Left cardiac atrium (tissue), 4 donors: ENCODE measurements around the gene CAMK1D. TPM values are rescaled to one million over a fixed set of nuclear protein-coding genes. Genes with fewer than 3 reads are reported as not detected.
"Not testable (repeated sequence)": the region's sequence is repeated elsewhere in the genome, so short reads cannot be mapped to it uniquely, and the experiment has no call there.

Source experiments
- ATAC-seq, 2 donors: fragments of 200-7000 bp; cut with Tn5 transposase; one replicate each; pipeline ENCODE4 v1.9.1; 2020; ENCODE audit warnings: mild to moderate bottlenecking in 2 of 2, moderate library complexity in 2 of 2
- DNase-seq: peaks from one replicate; pipeline ENCODE4 v3.0.0-alpha.2; 2020
- intact Hi-C, 2 donors: fragments of 100-400 bp; cut with DNase I; formaldehyde crosslinking; loops; one replicate each; pipeline versions ENCODE4 v1.14.1 to v1.15.1; 2022 to 2023
- long read RNA-seq: library from polyadenylated mRNA; unstranded; transcript quantifications from one replicate; pipeline ENCODE4 v2.0.0, GENCODE V29; 2021
- total RNA-seq, 2 donors: library from RNA; stranded (reverse); fragmentation: NEBNext Ultra II Directional; extraction: Animal tissue kit (Norgen Biotek cat#: 25700); gene quantifications; one replicate each; pipeline ENCODE4 v1.2.1, GENCODE V29; 2021
- donor health status: DM: no; HTN: yes; CAD: no.
- donor health status: DM: no; HTN: yes; CAD: no; lungs with severe emphysema.
- donor health status: DM: yes; HTN: yes; CAD: no.
- donor health status: Dilated cardiomyopathy.

CAMK1D gene
- total RNA-seq = 10 to 100 TPM; 23.8 to 38.5 TPM
- long read RNA-seq, partial matches to known transcripts = 7 of 20 reads
- long read RNA-seq, other reads (novel, unspliced or antisense) = 13 of 20 reads

DNA sequence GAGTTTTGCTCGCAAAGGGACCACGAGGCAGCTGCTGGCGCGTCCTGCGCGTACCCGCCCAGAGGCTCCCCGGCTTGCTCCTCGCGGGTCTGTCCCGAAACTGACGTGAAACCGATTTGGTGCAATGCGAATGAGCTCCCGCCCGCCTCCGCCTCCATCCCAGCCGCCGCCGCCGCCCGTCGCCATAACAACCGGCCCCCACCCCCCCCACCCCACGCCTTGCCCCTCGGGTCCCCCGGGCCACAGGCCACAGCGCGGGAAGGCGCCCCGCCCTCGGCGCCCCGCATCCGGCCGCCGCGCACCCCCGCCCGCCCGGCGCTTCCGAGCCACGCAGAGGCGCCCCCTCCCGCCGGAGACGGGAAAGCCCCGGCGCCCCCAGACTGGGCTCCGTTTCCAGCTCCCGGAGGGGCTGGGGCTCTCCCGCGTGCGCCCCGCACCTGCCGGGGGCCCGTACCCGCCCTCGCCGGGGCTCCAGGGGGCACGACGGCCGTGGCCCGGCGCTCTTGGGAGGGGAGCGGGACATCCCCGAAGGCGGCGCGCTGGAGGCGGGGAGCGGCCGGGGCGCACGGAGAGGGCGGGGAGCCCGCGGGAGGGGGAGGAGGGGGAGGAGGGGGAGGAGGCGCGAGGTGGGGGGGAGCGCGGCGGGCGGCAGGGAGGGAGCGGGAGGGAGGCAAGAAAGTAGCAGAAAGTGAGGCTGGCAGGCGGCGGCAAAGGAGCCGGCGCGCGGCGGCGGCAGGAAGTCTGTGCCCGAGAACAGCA, at the start of gene CAMK1D:
Gene CAMK1D (plus strand): TSS at position 678 of the 759 bp plus-strand sequence.
- ATAC-seq (peak; percentile 86 to 87), DNase-seq (peak; percentile 84)
- intact Hi-C loops = loop anchor here in 1 of 2 donors (5.0 kb wide), 1 partner anchor 77 kb away; no protein-coding TSS in a partner anchor

GRCh38 chr10:12301036-12301435, 48.3 kb upstream of the CAMK1D start:
- ATAC-seq, DNase-seq, intact Hi-C loops: not testable (repeated sequence)

DNA sequence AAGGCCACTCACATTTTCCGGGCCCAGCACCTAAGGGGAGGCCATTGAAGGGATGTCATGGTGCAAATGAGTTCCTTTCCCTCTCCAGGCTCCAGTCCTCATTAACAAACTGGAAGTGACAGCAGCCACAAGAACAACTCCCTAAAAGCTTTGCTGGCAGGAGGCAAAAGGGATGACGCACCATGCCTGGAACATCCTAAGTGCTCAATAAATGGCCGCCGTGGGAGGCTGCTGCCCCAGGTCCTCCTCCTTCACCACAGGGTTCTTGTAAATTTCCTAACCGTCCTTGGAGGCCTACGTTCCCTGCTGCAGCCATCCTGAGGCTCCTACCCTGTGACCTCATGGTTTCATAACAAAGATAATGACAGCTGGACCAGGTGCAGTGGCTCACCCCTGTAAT, 41.3 kb upstream of the CAMK1D start:
- ATAC-seq (no peak), DNase-seq (no peak)
- intact Hi-C loops = no loop called here

GRCh38 chr10:12308736-12309375, 40.5 kb upstream of the CAMK1D start:
- no peak for ATAC-seq
- no peak for DNase-seq
- intact Hi-C loops = no loop called here

DNA sequence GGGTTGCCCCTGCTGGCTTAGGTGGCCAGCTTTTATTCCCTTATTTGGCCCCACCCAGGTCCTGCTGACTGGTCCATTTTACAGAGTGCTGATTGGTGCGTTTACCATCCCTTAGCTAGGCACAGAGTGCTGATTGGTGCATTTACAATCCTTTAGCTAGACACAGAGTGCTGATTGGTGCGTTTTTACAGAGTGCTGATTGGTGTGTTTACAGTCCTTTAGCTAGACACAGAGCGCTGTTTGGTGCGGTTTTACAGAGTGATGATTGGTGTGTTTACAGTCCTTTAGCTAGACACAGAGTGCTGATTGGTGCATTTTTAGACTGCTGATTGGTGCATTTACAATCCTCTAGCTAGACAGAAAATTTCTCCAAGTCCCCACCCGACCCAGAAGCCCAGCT, 39.6 kb upstream of the CAMK1D start:
- DNase-seq, ATAC-seq, intact Hi-C loops: not testable (repeated sequence)

DNA sequence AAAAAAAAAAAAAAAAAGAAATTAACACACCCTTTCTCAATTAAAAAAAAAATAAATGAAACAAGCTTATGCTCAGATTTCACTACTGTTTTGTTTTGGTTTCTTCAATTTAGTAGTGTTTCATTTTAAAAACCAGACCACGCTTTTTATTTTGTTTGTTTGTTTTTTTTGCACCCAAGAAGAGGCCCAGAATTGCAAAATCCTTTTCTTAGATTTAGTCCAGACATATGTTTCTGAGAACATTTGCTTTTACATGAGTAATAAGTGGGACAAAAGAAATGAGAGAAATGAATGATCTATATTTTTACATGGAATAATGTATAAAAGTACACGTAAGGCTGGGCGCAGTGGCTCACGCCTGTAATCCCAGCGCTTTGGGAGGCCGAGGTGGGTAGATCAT, 34.5 kb upstream of the CAMK1D start:
- no peak for DNase-seq
- no peak for ATAC-seq
- intact Hi-C loops = no loop called here

DNA sequence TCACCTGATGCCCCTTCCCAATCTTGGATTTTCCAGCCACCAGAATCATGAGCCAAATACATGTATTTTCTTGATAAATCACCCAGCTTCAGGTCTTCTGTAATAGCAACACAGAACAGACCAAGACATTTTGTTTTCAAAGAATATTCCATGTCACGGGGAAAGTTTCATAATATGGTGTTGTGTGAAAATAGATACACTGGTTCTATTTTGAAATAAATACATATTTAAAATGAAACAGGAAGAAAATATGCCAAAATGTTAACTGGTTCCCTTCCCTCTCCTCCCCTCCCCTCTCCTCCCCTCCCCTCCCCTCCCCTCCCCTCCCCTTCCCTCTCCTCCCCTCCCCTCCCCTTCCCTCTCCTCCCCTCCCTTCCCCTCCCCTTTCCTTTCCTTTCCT, 30.3 kb upstream of the CAMK1D start:
- DNase-seq (no peak), ATAC-seq (no peak)
- intact Hi-C loops = no loop called here

DNA sequence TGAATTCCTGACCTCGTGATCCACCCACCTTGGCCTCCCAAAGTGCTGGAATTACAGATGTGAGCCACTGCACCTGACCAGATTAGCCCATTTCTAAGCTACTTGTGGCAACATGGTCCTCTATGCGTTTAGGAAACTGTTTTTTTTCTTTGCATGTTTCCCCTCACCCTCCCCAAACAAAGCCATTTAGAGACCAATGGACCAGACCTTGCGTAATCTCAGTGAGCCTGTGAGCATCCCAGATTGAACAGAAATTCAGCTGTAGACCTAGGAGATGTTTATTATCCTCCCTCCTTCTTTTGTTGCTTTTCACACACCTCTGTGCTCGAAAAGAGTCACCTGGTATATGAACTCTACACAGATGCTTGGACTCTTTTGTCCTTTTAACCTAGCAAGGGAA, 28.5 kb upstream of the CAMK1D start:
- intact Hi-C loops = loop anchor here in 1 of 2 donors (10.0 kb wide), 1 partner anchor 46 kb away; no protein-coding TSS in a partner anchor
- no peak for DNase-seq
- ATAC-seq = no peak

GRCh38 chr10:12321641-12322040, 27.7 kb upstream of the CAMK1D start:
- intact Hi-C loops = loop anchor here in 1 of 2 donors (10.0 kb wide), 1 partner anchor 47 kb away; no protein-coding TSS in a partner anchor
- DNase-seq = no peak
- no peak for ATAC-seq

- intact Hi-C loops = loop anchor here in 1 of 2 donors (10.0 kb wide), 1 partner anchor 48 kb away; no protein-coding TSS in a partner anchor
- peak in 1 of 2 donors; percentile 34 for ATAC-seq
- DNase-seq = peak; percentile 21
Measured at GRCh38 chr10:12322583-12323131, 26.7 kb upstream of the CAMK1D start.

DNA sequence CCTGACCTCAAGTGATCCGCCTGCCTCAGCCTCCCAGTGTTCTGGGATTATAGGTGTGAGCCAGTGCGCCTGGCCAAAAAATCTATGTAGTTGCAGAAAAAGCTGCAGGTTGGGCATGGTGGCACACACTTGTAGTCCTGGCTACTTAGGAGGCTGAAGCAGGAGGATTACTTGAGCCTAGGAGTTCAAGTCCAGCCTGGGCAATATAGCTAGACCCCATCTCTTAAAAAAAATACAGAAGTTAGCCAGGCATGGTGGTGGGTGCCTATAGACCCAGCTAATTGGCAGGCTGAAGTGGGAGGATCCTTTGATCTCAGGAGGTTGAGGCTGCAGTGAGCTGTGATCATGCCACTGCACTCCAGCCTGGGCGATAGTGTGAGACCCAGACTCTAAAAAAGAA, 24.8 kb upstream of the CAMK1D start:
- no peak for ATAC-seq
- intact Hi-C loops = loop anchor here in 1 of 2 donors (10.0 kb wide), 1 partner anchor 50 kb away; no protein-coding TSS in a partner anchor
- DNase-seq = no peak

DNA sequence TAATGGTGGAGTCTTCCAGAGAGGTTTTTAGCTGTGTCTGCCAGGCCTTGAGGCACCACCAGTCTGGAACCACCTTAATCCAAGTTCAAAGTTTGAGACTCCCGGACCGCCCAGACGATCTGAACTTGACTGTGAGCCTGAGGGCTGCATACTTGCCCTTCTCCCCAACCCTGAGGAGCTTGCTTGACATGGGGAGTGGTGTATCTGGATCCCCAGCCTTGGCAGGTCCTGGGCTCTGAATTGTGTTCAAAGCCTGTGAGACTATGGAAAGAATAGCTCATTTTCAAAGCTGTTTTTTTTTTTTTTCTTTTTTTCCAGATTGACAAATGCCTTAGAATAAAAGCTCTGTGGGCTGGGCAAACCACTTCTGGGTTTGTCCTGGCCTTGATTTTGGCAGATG, 22.3 kb upstream of the CAMK1D start:
- intact Hi-C loops = loop anchor here in 1 of 2 donors (10.0 kb wide), 1 partner anchor 52 kb away; no protein-coding TSS in a partner anchor
- ATAC-seq (peak in 1 of 2 donors; percentile 47), DNase-seq (no peak)

DNA sequence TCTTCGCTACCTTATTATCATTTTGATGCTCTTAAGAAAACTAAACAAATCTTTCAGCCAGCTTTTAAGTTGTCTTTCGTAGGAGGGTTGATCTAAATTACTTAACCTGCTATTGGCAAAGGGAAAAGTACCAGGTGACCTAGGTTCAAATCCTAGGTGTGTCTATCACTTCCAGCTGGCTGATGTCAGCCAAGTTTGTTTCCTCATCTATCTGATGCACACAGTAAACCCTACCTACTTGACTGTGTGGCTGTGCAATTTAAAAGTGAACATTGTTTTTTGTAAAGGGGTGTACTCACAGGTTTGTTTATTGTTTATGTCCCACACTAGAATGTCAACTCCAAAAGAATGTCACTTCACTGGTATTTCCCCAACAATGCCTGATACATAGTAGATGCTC, 21.9 kb upstream of the CAMK1D start:
- DNase-seq = no peak
- intact Hi-C loops = loop anchor here in 1 of 2 donors (10.0 kb wide), 1 partner anchor 53 kb away; no protein-coding TSS in a partner anchor
- peak in 1 of 2 donors; percentile 68 for ATAC-seq

- not testable (repeated sequence) for ATAC-seq, DNase-seq
- intact Hi-C loops = loop anchor here in 1 of 2 donors (10.0 kb wide), 1 partner anchor 54 kb away; no protein-coding TSS in a partner anchor
Measured at GRCh38 chr10:12328312-12328711, 21.0 kb upstream of the CAMK1D start.

- ATAC-seq (peak; percentile 5 to 34), DNase-seq (no peak)
- intact Hi-C loops = no loop called here
Measured at GRCh38 chr10:12332572-12333379, 16.6 kb upstream of the CAMK1D start.

DNA sequence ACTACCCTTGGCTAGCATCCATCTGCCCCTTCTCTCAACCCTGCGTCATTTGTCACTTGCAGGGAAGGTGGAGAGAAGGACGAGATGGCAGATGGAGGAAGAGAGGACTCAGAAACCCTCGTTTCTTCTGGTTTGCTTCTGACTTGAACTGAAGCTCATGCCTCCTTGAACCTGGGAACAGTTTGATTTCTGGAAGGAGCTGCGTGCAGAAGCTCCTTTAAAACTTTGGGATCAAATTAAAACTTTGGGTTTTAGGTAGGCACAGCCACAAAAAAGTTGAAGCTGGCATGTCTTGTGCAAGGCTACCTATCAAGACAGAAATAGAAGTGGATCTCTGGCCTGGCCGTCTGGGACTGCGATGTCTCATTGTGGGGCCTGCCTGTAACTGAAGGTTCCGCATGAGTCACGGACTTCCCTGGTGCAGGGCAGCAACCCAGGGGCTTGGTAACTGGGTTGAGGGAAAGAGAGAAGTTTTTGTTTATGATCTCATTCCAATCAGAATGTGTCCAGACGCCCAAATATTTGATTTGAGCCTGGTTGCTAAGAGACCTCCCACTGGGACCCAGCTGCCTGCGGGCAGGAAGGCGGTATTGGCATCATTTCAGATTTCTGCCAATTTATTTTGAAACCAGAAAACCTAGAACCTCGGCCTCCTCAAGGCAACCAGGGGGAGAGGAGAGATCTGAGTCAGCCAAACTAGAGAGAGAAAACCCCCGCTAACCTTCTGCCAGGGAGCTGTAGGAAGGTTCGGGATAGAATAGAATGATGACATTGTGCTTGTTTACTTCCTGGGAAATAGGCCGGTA, 15.8 kb upstream of the CAMK1D start:
- ATAC-seq (peak; percentile 79 to 96), DNase-seq (peak; percentile 84)
- intact Hi-C loops = no loop called here

DNA sequence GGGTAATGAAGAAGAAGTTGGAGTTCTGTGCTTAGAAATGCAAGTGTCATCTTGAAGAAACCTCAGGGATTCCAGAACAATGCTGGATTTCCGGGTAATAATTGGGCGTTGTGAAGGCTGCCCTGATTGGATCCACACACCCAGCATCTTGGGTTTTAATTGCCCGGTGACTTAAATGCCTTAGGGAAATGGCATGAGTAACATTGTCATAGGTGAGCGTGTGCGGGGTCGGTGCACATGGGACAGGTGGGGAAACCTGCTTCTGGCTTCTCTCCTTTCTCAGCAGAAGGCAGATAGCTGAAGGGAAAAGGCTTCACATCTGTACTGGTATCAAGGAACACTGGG, 15.2 kb upstream of the CAMK1D start:
- ATAC-seq = no peak
- no peak for DNase-seq
- intact Hi-C loops = no loop called here

DNA sequence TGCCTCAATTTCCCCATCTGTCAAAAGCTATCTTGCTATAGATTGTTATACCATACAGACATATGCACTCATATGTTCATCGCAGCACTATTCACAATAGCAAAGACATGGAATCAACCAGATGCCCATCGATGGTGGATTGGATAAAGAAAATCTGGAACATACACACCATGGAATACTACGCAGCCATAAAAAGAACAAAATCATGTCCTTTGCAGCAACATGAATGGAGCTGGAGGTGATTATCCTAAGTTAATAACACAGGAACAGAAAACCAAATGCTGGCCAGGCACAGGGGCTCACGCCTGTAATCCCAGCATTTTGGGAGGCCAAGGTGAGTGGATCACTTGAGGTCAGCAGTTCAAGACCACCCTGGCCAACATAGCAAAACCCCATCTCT, 14.2 kb upstream of the CAMK1D start:
- DNase-seq, intact Hi-C loops, ATAC-seq: not testable (repeated sequence)
